Measurements from ENCODE around the gene DYNLL1.
"Not testable (repeated sequence)": the region's sequence is repeated elsewhere in the genome, so short reads cannot be mapped to it uniquely, and the experiment has no call there.

Gene DYNLL1

DNA sequence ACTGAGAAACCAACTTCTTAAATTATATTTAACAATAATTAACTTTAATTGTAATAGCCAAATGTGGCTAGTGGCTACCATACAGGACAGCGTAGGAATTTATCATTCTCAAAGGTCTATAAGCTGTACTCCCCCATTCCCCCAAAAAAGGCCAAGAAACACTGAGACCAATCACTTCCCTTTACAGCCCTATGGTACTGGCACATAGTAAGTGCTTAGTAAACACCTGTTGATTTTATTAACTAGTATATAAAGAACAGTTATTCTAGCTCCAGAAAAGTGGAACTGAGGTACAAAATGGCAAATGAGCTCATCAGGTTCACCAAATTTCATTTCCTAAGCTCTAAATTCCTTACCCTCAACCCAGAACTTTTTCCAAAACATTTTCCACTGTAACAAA, 20.3 kb upstream of the DYNLL1 start:
- no peak for DNase-seq

- no peak for DNase-seq
Observed at GRCh38 chr12:120479458-120479857, 16.5 kb upstream of the DYNLL1 start.

DNA sequence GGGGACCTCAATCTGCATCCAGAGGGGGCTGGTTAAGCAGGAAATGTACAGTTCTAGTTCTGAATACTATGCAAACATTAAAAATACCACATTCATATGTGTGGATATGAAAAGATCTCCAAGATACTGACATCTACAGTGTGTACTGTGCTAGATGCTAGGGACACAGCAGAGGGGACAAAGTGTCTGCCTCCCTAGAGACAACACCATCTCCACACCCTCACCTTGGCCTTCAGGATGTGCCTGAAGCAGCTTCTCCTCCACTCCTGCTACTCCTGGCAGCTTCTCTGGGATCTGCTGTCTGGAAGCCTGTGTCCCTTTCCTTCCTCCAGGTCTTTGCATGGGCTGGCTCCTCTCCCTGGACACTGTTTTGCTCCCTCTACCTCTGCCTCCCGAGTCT, 15.7 kb upstream of the DYNLL1 start:
- DNase-seq = no peak

DNA sequence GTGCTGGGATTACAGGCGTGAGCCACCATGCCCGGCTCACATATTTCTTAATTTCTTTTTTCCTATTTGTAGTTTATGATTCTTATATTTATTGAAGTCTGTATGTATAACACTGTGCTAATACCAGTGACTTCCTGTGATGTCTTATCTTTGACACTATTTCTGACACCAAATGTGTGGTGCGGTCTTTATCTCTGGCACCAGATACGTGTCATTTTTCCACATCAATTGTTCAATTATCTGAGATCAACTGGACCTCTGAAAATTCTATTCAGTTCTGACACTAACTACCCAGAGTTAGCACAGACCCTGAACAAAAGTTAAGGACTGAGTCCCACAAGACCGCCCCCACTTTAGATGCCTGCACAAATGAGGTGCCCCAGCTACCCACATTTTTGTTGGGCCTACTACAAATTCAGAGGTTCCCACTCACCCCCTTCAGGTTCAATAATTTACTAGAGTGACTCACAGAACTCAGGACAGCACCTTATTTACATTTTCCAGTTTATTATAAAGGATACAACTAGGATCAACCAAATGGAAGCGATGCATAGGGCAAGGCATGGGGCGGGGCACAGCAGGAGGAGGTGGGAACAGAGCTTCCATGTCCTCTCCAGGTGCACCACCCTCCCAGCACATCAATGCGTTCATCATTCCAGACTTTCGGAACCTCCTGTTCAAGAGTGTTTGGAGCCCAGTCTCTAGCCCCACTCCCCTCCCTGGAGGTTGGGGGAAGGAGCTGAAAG, 14.7 kb upstream of the DYNLL1 start:
- no peak for DNase-seq

DNA sequence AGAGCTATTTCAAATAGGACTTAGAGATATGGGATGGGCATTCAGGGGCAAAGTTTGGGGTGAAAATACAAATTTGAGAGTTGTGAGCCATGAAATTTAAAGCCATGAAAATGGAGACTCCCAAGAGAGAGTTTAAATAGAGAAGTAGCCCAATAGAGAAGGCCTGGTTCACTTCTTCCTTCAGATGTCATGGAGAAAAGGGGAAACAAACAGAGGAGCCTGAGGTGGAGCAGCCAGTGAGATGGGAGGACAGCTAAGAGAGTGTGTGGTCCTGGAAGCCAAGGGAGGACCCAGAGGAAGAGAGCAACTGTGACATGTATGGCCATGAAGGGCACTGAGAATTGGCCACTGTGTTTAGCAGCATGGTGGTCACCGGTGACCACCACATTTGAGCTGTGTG, 12.3 kb upstream of the DYNLL1 start:
- DNase-seq = no peak

GRCh38 chr12:120485961-120486881, 9.7 kb upstream of the DYNLL1 start:
- DNase-seq = no peak

DNA sequence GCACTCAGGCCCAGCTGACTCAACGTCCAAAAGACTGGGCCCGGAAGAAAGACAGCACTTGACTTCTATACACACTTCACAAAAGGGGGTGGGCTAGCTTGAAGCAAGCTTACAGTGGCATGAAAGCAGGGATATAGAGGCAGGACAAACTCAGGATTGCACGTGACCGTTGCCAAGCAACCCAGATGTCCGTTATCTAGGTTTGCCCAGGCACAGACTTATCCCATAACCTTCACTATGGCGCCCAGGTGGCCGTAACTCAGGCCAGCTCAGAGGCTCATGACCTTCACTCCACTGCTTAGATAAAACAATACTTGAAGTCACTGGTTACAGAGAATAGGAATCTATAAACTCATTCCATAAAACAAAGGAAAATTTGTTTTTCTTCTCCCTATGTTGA, 8.4 kb upstream of the DYNLL1 start:
- not testable (repeated sequence) for DNase-seq

DNA sequence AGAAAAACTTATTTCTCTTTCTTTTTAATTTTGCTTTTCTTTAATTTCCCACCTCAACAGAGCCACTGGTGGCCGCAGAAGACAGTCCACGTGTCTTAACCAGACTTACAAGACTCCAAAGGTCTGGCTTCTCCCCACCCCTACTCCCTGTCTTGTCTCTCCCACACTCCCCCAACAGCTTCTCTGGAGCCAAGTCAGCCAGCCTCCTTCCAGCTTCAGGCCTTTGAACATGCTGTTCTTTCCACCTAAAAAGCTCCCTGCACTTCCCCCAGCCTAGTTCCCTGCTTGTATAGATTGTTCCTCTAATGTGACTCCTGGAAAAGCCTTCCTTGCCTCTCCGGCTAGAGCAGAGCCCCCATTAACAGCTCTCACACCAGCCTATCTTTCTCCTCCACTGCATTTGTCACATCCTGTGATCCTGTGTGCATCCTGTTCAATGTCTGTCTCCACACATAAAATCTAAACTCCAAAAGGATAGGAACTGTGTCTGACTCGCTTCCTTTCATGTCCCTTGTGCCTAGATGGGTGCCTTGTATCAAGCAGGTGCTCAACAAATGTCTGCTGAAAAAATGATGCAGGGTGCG, 7.8 kb upstream of the DYNLL1 start:
- no peak for DNase-seq

DNA sequence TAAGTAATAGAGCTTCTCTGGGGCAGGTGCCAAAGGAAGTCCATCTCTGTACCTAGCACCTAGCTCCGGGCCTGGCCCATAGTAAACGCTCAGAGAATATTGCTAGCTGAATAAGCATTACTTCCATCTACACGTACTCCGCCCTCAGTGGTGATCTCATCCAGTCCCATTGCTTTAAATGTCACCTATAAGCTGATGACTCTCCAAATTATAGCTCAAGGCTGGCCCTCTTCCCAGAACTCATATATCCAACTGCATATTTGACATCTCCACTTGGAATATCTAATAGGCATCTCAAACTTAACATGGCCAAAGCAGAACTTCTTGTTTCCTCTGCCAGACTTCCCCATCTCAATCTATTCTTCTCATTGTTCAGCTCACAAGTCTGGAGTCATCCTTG, 6.9 kb upstream of the DYNLL1 start:
- no peak for DNase-seq

GRCh38 chr12:120490325-120490724, 5.6 kb upstream of the DYNLL1 start:
- no peak for DNase-seq

DNA sequence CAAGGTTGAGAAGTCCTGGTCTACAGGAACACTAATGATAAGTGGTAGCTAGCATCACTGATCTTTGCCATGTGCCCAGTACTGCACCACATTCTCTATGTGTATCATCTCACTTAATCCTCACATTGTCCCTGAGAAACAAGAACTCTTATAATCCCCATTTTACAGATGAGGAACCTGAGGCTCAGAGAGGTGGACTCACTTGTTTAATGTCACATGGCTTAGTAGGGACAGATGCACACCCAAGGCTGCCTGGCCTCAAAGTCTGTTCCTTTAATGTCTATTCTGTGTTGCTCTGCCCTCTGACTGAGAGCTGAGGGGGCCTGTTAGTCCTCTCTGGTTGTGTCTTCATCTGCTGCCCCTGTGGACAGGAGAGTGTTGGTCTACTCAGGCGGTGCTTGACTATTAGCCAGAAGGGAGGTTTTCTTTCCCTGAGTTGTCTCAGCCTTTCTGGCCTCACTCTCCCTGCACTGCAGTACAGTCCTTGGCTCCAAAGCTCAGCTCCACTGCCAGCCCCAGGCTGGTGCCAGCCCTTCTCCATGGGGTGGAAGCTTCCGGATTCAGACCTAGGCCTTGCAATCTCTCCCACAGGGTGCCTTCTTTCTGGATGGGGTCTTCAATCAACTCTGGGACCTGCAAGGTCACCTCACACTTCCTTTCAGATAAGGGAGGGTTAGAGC, 4.9 kb upstream of the DYNLL1 start:
- no peak for DNase-seq

DNA sequence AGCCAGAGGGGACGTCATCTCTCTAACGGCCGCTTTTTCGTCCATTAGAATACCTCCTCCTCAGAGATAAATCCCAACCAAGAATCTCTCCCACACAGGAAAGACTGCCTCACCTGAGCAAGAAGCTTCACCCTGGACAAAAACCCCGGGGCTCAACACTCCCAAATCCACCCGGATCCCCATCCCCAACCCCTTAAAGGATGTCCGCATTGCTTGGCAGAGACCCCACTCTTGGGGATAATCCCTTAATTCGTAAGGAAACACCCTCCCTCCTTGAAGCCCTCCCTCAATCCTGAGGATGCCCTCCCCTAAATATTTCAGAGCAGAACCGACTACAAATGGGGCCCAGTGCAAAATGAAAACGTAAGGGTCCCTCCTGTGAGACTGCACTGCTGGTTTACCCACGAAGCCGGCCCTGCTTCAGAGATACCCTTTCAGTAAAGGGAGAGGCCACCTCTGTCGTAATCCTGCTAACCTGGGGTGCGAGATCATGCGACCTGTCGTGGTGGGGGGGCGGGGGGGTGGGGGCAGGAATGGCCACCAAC, 655 bp upstream of the DYNLL1 start:
- DNase-seq = no peak

GRCh38 chr12:120496413-120497340, 764 bp downstream of the DYNLL1 start:
- no peak for DNase-seq

- DNase-seq = no peak
Observed at GRCh38 chr12:120497524-120498150, 1.7 kb downstream of the DYNLL1 start.

DNA sequence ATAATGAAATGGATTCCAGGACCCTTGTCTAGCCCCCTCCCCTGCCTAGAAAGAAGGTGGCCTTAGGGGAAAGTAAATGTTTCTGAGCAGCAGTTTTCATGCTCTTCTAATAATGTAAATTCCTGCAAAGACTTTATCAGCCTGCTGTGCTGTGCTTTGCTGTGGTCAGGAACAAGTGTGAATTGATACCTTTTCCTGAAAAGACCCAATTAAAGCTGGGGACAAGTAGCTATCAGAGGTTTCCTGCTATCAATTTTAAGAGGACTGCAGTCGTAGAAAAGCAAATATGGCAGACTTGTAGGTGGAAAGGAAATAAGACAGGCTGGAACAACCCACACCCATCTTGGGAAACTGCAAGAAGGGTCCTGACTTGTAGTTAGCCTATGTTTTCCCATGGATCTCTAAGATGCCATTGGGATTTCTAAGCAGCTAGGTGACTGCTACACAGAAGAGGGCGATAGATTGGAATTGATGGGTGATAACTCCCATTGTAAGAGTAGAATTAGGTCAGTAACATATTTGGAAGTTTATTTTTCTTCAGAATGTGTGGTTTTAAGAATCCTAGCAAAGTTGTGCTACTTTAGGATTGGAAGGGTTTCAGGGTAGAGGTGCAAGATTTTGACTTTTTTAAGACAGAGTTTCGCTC, 3.1 kb downstream of the DYNLL1 start:
- DNase-seq = no peak

GRCh38 chr12:120500581-120500980, 4.7 kb downstream of the DYNLL1 start:
- DNase-seq = no peak

GRCh38 chr12:120504587-120504986, 8.7 kb downstream of the DYNLL1 start:
- DNase-seq = no peak

DNA sequence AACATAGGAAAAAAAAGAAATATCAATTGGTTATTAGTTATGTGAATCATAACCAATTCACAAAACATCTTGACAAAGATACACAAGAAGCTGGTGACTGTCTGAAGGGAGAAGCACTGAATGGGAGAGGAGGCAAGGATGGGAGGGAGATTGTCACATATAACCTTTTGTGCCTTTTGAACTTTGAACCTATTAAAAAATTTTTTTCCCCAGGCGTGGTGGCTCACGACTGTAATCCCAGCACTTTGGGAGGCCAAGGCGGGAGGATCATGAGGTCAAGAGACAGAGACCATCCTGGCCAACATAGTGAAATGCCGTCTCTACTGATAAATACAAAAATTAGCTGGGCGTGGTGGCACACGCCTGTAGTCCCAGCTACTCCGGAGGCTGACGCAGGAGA, 12.6 kb downstream of the DYNLL1 start:
- DNase-seq = no peak

GRCh38 chr12:120514002-120514401, 18.1 kb downstream of the DYNLL1 start:
- no peak for DNase-seq

DNA sequence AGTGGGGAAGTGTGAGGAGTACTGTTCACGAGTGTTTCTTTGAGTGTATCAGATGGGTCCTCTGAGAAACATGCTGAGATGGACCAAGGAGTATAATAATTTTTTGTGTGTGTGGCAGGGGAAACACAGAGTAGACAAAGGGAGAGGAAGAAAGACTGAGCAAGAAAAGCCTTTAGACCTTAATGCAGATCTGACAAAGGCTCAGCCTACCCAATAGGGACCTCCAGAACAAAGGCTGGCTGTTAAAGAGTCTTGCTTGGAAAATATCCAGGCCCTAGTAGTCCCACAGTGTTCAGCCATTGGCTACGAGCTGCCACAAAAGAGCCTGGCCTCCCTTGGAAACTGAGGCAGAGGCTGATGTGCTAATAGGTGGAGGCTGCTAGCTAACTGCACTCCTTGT, 19.6 kb downstream of the DYNLL1 start:
- no peak for DNase-seq

- not testable (repeated sequence) for DNase-seq
Observed at GRCh38 chr12:120519324-120519723, 23.4 kb downstream of the DYNLL1 start.
